Measurements from ENCODE around the gene PTPRM. TPM values are rescaled to one million over a fixed set of nuclear protein-coding genes. Genes with fewer than 3 reads are reported as not detected.

Gene PTPRM
- polyA plus RNA-seq, 4 donors = 82.9 to 104 (median 97.8) TPM

- no peak for DNase-seq (ENCODE audit: low read depth in 4 of 4, low spot score in 3 of 4)
These were observed 31.3 kb downstream of the PTPRM start for GRCh38 chr18:7598167-7599047.

- DNase-seq (ENCODE audit: low read depth in 4 of 4, low spot score in 3 of 4) = no peak
These were observed 32.9 kb downstream of the PTPRM start for GRCh38 chr18:7600036-7600435.

DNA sequence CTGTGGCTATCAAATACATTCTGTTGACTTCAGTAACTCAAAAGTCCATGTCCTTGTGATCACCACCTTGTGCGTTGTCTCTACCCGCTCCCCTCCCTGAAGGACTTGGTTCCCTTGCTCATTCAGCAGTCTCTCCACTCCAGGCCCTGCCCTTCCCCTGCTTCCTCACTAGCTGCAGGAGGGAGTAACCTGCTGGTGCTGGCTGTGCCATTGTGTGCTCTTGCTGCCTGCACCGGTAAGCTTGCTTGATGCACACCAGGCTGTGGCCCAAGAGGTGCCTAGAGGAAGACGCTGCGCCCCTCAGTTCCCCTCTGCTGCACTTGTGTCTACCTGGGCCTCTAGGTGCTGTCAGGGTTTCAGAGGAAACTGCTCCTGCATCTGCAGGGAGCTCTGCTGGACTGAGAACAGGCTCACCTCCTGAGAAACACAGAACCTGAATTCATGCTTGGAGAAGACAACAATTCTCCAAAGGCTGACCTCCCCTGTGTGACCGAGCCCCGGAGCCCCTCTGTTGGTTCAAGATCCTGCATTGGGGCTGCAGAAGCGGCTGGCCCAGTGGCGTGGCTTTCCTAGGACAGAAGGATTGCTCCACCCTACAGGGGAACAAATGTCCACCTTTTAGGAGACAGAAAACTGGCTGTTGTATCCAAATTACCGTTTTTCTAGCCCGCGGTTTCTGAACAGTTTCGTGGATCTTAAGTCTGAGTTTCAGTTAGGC, 33.6 kb downstream of the PTPRM start:
- no peak for DNase-seq (ENCODE audit: low read depth in 4 of 4, low spot score in 3 of 4)

DNA sequence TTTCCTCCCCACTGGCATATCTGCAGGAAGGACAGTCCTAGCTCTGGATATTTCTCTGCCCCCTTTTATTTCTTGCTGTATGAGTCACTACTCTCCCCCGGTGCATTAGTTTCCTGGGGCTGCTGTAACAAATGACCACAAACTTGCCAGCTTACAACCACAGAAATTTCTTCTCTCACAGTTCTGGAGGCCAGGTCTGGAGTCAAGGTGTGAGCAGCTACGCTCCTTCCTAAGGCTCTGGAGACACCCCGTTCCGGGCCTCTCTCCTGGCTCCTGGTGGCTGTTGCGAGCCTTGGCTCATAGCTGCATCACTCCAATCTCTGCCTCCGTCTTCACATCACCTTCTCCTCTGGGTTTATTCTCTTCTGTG, 34.1 kb downstream of the PTPRM start:
- no peak for DNase-seq (ENCODE audit: low read depth in 4 of 4, low spot score in 3 of 4)

DNA sequence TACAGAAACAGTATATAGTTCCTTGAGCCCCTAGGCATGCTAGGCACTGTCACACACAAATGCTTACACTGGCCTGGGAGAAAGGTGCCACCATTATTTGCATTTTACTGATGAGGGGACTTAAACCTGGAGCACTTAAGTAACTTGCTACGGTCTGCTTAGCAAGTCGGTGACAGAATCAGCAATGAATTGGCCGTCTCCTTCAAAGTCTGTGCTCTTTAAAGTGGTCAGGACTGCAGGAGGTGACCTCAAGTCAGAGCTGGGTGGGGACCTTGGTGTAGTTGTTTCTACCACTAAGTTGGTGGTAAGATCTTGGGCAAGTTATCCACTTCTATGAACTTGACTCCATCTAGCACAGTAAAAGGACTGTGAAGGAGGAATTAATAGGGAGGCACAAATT, 34.8 kb downstream of the PTPRM start:
- no peak for DNase-seq (ENCODE audit: low read depth in 4 of 4, low spot score in 3 of 4)

- DNase-seq (ENCODE audit: low read depth in 4 of 4, low spot score in 3 of 4) = no peak
These were observed 36.3 kb downstream of the PTPRM start for GRCh38 chr18:7603259-7604000.

DNA sequence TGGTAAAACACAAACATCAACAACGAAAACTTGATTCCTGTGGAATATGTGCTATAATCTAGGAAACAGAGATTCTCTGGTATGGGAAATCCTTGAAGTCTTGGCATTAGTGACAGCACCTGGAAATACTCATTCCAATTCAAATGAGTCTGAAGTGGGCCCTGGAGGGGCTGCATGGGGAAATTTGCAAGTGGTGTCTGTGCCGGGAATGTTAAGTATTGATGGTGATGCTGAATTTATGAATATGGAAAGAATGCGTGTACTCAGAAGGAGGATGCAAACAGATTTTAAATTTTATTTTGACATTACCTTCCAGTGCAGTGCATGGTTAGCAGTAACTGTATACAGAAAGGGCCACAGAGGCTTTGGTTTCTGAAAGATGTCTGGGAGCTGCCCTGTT, 37.2 kb downstream of the PTPRM start:
- DNase-seq (ENCODE audit: low read depth in 4 of 4, low spot score in 3 of 4) = no peak

GRCh38 chr18:7605705-7606104, 38.6 kb downstream of the PTPRM start:
- no peak for DNase-seq (ENCODE audit: low read depth in 4 of 4, low spot score in 3 of 4)

DNA sequence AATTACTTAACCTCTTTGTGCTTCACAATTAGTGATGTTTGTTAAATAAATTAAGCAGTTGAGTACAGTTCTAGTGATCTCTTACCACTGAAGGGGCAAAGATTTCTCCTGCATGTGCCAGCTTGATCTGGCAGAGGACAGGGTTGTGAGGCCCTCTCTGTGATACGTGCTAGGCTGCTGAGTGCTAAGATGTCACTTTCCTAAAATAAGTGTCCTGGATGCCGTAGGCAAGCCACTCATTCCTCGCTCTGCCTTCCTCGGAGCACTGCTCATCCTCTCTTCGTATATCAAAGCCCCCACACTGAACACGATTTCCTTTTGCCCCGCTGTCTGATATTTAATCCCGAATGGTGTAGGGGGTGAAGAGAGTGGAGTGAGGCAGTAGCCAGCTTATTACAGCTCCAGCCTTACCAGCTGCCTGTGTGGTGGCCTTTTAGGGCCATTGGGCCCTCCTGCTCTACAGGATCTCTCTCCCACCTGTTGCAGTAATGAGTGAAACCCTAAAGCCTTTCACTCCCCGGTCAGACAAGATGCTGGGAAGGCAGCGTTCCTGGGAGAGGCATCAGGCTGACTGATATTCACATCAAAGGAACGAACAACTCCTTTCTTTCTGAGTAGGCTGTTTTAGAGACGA, 40.5 kb downstream of the PTPRM start:
- DNase-seq (ENCODE audit: low read depth in 4 of 4, low spot score in 3 of 4) = no peak

DNA sequence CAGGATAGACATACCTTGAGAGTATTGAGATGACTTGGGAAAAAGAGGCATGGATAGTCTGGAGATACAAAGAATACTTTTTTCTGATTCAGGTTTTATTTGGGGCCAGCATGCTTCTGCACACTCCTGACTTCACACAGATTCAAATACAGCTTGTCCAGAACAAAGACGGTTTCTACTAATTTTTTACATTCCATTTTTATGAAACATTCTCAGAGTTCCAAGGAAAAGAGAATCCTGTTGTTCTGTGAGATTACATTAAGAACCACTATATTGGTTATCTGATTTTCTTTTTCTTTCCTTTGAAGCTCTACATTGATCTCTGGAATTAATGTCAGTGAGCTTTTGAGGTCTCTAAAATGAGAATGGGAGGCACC, 41.0 kb downstream of the PTPRM start:
- no peak for DNase-seq (ENCODE audit: low read depth in 4 of 4, low spot score in 3 of 4)

DNA sequence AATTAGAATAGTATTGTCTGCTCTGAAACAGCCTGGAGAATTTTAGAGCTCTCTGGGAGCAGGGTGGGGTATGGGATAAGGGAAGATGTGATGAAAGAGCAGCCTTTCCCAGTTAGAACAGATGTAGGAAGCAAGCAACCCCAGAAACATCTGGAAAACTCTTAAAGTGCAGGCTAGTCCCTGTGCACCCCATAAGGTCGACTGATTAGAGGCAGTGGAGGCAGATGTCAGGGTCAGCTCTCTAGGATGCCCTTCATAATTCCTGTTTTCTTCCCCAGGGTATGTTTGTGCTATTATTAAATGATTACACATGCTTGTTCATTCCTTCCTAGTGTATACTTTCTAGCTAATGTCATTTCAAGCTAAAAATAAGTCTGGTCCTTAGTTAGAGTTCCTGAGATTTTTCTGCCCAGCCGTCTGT, 41.7 kb downstream of the PTPRM start:
- DNase-seq (ENCODE audit: low read depth in 4 of 4, low spot score in 3 of 4) = no peak

- no peak for DNase-seq (ENCODE audit: low read depth in 4 of 4, low spot score in 3 of 4)
These were observed 42.5 kb downstream of the PTPRM start for GRCh38 chr18:7609617-7610016.

DNA sequence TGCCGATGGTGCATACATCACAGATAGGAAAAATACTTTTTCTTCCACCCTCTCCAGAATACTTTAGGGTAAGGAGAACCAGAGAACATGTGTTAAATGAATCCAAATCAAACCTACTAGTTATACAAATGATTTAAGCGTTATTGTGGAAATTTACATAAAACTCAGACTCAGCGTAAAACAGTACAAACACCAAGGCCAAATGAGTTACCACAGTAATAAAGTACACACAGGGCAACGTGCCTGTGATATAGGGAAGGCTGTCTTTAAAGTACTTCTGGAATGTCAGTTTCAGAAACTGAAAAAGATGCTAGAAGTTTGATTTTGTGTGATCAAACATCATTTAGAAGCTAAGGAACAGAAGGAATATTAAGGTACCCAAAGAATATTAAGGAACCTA, 46.9 kb downstream of the PTPRM start:
- no peak for DNase-seq (ENCODE audit: low read depth in 4 of 4, low spot score in 3 of 4)

DNA sequence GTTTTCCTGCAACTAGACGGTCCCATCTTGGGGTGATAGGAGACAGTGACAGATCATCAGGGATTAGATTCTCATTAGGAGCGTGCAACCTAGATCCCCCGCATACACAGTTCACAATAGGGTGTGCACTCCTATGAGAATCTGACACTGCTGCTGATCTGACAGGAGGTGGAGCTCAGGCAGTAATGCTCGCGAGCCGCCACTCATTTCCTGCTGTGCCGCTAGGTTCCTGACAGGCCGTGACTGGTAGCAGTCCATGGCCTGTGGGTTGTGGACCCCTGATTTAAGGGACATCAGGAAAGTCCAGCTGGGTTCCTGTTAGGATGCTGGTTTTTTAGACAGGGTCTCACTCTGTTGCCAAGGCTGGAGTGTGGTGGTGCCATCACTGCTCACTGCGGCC, 48.7 kb downstream of the PTPRM start:
- DNase-seq (ENCODE audit: low read depth in 4 of 4, low spot score in 3 of 4) = no peak

GRCh38 chr18:7616661-7617060, 49.5 kb downstream of the PTPRM start:
- no peak for DNase-seq (ENCODE audit: low read depth in 4 of 4, low spot score in 3 of 4)

DNA sequence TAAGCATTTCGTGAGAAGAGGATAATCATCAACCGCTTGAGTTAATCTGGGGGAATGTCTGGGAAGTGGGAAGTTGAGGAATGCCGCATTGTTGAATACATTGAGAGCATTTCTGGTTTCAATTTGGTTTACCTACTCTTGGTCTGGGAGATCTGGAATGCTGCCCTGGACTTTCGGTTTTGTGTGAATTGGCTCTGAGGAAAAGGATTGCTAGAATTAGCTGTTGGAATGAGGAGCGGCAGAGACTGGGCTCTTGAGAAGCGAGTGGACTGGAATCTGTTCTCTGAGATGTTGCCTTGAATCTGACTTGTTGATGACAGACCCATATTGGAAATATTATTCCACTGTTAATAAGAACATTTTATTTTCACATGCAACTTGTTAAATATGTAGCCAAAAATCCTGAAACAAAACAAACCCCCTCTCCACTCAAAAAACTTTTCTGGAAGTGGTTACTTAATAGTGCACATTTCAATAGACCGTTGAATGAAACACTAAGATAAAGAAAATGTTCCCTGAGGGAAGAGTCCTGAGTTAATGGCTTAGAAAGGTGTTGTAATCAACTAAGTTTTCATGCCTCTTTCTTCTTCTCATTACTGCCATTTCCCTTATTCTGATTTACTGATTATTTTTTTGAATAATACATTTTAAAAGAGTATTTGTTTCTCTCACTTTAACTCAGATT, 50.8 kb downstream of the PTPRM start:
- no peak for DNase-seq (ENCODE audit: low read depth in 4 of 4, low spot score in 3 of 4)

GRCh38 chr18:7618891-7619442, 51.9 kb downstream of the PTPRM start:
- no peak for DNase-seq (ENCODE audit: low read depth in 4 of 4, low spot score in 3 of 4)

DNA sequence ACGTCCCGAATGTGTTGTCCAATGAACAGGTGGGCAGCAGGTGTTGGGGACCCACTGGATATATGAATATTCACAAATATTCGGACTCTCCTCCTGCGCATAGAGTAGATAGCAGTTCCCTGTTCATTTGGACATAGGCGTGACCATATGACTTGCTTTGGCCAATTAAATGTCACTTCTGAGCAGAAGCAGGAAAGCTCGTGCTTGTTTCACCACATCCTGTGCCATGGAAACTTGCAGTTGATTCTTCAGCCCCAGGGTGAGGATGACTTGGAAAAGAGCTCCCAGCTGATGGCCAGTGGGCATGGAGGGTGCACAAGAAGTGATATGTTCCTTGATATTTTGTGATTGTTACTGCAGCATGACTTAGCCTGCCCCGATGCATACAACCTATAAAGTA, 52.6 kb downstream of the PTPRM start:
- DNase-seq (ENCODE audit: low read depth in 4 of 4, low spot score in 3 of 4) = no peak

- no peak for DNase-seq (ENCODE audit: low read depth in 4 of 4, low spot score in 3 of 4)
These were observed 55.6 kb downstream of the PTPRM start for GRCh38 chr18:7622721-7623120.

GRCh38 chr18:7623681-7624080, 56.6 kb downstream of the PTPRM start:
- DNase-seq (ENCODE audit: low read depth in 4 of 4, low spot score in 3 of 4) = no peak
